Measurements from ENCODE around the gene FERMT1.

Gene FERMT1

DNA sequence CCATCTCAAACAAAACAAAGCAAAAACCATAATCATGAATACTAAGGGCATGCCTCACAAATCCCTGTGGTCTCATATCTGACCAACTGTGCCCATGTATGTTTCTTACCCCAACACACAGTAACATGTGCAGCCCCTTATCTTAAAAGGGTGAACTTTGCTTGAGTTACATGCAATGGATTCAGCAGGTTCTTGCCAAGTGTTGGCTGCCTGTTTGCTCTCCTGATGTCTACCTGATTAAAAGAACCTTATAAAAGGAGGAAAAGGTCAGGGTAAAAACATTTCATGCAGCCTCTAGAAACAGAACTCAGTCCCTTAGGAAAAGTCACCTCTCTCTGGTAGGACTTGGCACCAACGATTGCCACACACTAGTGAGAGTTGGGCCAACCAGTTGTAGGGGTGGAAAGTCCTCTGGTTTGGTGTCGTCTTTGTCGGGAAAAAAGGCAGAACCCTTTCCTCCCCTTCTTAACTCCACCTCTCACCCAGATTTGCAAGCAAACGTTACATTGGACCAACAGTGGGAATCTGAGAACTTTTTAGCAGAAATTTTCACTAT lies 55.0 kb downstream of the FERMT1 start:
- ATAC-seq = no peak
- TF ChIP-seq ZNF8 (CRISPR knock-in tag; IDR thresholded peaks at IDR 0.05) = no peak
- no peak for TF ChIP-seq POU6F1 (CRISPR knock-in tag; IDR thresholded peaks at IDR 0.05; ENCODE audit: borderline replicate concordance, low read depth)
- TF ChIP-seq, protein P1, sequence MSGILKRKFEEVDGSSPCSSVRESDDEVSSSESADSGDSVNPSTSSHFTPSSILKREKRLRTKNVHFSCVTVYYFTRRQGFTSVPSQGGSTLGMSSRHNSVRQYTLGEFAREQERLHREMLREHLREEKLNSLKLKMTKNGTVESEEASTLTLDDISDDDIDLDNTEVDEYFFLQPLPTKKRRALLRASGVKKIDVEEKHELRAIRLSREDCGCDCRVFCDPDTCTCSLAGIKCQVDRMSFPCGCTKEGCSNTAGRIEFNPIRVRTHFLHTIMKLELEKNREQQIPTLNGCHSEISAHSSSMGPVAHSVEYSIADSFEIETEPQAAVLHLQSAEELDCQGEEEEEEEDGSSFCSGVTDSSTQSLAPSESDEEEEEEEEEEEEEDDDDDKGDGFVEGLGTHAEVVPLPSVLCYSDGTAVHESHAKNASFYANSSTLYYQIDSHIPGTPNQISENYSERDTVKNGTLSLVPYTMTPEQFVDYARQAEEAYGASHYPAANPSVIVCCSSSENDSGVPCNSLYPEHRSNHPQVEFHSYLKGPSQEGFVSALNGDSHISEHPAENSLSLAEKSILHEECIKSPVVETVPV (CRISPR knock-in tag; IDR thresholded peaks at IDR 0.05) = no peak
- no peak for TF ChIP-seq GLIS3 (CRISPR knock-in tag; IDR thresholded peaks at IDR 0.05)
- no peak for TF ChIP-seq TCF4 (CRISPR knock-in tag; IDR thresholded peaks at IDR 0.05; ENCODE audit: borderline replicate concordance)
- no peak for TF ChIP-seq TOX (CRISPR knock-in tag; IDR thresholded peaks at IDR 0.05; ENCODE audit: borderline replicate concordance)
- TF ChIP-seq ZFP30 (CRISPR knock-in tag; IDR thresholded peaks at IDR 0.05) = no peak
- no peak for TF ChIP-seq ISL1 (CRISPR knock-in tag; IDR thresholded peaks at IDR 0.05)
- no peak for TF ChIP-seq PPARA (CRISPR knock-in tag; IDR thresholded peaks at IDR 0.05; ENCODE audit: borderline replicate concordance)
- no peak for TF ChIP-seq ZNF70 (CRISPR knock-in tag; IDR thresholded peaks at IDR 0.05)
- no peak for TF ChIP-seq ZC3H10 (CRISPR knock-in tag; IDR thresholded peaks at IDR 0.05)
- no peak for TF ChIP-seq RARB (CRISPR knock-in tag; IDR thresholded peaks at IDR 0.05)
- TF ChIP-seq ARNTL (CRISPR knock-in tag; IDR thresholded peaks at IDR 0.05; ENCODE audit: borderline replicate concordance, low read depth) = no peak

DNA sequence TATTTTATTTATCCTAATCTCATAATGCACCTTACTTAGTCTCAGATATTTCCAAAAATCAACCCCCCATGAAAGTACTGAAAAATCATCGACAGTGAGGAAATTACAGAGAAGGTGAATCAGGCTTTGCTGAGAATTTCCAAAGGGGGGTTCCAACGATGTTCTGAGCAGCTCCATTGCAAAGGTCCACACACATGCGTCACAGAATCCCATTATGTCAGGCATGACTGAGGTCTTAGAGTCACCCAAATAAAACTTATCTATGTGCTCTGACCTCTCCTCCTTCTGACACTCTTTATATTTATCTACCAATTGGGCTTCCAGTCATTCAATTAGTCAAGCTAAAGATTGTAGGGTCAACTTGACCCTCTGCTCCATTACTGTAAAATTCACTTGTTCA lies 56.2 kb downstream of the FERMT1 start:
- TF ChIP-seq ZNF8 (CRISPR knock-in tag; IDR thresholded peaks at IDR 0.05) (no peak), BACH2 (CRISPR knock-in tag; IDR thresholded peaks at IDR 0.05; ENCODE audit: borderline replicate concordance) (no peak), ZC3H10 (CRISPR knock-in tag; IDR thresholded peaks at IDR 0.05) (no peak), ZFP30 (CRISPR knock-in tag; IDR thresholded peaks at IDR 0.05) (no peak), OSR1 (CRISPR knock-in tag; IDR thresholded peaks at IDR 0.05) (no peak), ARNTL (CRISPR knock-in tag; IDR thresholded peaks at IDR 0.05; ENCODE audit: borderline replicate concordance, low read depth) (no peak), ZFP3 (CRISPR knock-in tag; IDR thresholded peaks at IDR 0.05) (no peak), PPARA (CRISPR knock-in tag; IDR thresholded peaks at IDR 0.05; ENCODE audit: borderline replicate concordance) (no peak), CSDC2 (CRISPR knock-in tag; IDR thresholded peaks at IDR 0.05) (no peak), TCF4 (CRISPR knock-in tag; IDR thresholded peaks at IDR 0.05; ENCODE audit: borderline replicate concordance) (no peak), SNAI2 (CRISPR knock-in tag; IDR thresholded peaks at IDR 0.05) (no peak), ZNF70 (CRISPR knock-in tag; IDR thresholded peaks at IDR 0.05) (no peak), ZNF565 (CRISPR knock-in tag; conservative IDR thresholded peaks at IDR 0.05; ENCODE audit: low read depth) (no peak), ISL1 (CRISPR knock-in tag; IDR thresholded peaks at IDR 0.05) (no peak), TOX (CRISPR knock-in tag; IDR thresholded peaks at IDR 0.05; ENCODE audit: borderline replicate concordance) (no peak), GLIS3 (CRISPR knock-in tag; IDR thresholded peaks at IDR 0.05) (no peak)
- TF ChIP-seq, protein P2, sequence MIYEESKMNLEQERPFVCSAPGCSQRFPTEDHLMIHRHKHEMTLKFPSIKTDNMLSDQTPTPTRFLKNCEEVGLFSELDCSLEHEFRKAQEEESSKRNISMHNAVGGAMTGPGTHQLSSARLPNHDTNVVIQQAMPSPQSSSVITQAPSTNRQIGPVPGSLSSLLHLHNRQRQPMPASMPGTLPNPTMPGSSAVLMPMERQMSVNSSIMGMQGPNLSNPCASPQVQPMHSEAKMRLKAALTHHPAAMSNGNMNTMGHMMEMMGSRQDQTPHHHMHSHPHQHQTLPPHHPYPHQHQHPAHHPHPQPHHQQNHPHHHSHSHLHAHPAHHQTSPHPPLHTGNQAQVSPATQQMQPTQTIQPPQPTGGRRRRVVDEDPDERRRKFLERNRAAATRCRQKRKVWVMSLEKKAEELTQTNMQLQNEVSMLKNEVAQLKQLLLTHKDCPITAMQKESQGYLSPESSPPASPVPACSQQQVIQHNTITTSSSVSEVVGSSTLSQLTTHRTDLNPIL (CRISPR knock-in tag; IDR thresholded peaks at IDR 0.05; ENCODE audit: low read depth) = no peak
- TF ChIP-seq, protein P3, sequence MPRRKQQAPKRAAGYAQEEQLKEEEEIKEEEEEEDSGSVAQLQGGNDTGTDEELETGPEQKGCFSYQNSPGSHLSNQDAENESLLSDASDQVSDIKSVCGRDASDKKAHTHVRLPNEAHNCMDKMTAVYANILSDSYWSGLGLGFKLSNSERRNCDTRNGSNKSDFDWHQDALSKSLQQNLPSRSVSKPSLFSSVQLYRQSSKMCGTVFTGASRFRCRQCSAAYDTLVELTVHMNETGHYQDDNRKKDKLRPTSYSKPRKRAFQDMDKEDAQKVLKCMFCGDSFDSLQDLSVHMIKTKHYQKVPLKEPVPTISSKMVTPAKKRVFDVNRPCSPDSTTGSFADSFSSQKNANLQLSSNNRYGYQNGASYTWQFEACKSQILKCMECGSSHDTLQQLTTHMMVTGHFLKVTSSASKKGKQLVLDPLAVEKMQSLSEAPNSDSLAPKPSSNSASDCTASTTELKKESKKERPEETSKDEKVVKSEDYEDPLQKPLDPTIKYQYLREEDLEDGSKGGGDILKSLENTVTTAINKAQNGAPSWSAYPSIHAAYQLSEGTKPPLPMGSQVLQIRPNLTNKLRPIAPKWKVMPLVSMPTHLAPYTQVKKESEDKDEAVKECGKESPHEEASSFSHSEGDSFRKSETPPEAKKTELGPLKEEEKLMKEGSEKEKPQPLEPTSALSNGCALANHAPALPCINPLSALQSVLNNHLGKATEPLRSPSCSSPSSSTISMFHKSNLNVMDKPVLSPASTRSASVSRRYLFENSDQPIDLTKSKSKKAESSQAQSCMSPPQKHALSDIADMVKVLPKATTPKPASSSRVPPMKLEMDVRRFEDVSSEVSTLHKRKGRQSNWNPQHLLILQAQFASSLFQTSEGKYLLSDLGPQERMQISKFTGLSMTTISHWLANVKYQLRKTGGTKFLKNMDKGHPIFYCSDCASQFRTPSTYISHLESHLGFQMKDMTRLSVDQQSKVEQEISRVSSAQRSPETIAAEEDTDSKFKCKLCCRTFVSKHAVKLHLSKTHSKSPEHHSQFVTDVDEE (CRISPR knock-in tag; IDR thresholded peaks at IDR 0.05) = no peak
- ATAC-seq = no peak

DNA sequence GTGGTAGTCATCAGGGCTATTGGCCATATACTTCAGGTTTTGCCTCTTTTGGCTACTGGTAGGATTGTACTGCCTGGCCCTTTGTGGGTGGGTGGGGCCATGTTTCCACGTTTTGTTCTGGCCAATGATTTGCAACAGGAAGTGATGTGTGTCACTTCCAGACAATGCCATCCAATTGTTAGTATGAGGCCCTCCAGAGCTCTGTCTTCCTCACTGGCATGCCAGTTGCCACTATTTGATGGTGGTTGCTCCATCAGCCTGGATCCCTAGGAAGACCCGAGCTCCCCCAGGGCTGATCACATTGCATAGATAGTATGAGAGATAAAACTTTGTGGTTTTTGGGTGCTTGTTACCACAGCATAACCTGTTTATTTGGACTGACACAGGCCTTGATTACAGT lies 61.3 kb downstream of the FERMT1 start:
- no peak for ATAC-seq
- TF ChIP-seq ZNF565 (CRISPR knock-in tag; conservative IDR thresholded peaks at IDR 0.05; ENCODE audit: low read depth) (no peak), ZNF8 (CRISPR knock-in tag; IDR thresholded peaks at IDR 0.05) (no peak), ZFP30 (CRISPR knock-in tag; IDR thresholded peaks at IDR 0.05) (no peak), PPARA (CRISPR knock-in tag; IDR thresholded peaks at IDR 0.05; ENCODE audit: borderline replicate concordance) (no peak), ARNTL (CRISPR knock-in tag; IDR thresholded peaks at IDR 0.05; ENCODE audit: borderline replicate concordance, low read depth) (no peak), ESRRG (CRISPR knock-in tag; IDR thresholded peaks at IDR 0.05) (no peak), SNAI2 (CRISPR knock-in tag; IDR thresholded peaks at IDR 0.05) (no peak), TCF4 (CRISPR knock-in tag; IDR thresholded peaks at IDR 0.05; ENCODE audit: borderline replicate concordance) (no peak), TOX (CRISPR knock-in tag; IDR thresholded peaks at IDR 0.05; ENCODE audit: borderline replicate concordance) (no peak), GLIS3 (CRISPR knock-in tag; IDR thresholded peaks at IDR 0.05) (no peak), ISL1 (CRISPR knock-in tag; IDR thresholded peaks at IDR 0.05) (no peak), OSR1 (CRISPR knock-in tag; IDR thresholded peaks at IDR 0.05) (no peak)
- TF ChIP-seq, protein P2 (CRISPR knock-in tag; IDR thresholded peaks at IDR 0.05; ENCODE audit: low read depth) = no peak
- TF ChIP-seq, protein P1 (CRISPR knock-in tag; IDR thresholded peaks at IDR 0.05) = no peak
- TF ChIP-seq, protein P4, sequence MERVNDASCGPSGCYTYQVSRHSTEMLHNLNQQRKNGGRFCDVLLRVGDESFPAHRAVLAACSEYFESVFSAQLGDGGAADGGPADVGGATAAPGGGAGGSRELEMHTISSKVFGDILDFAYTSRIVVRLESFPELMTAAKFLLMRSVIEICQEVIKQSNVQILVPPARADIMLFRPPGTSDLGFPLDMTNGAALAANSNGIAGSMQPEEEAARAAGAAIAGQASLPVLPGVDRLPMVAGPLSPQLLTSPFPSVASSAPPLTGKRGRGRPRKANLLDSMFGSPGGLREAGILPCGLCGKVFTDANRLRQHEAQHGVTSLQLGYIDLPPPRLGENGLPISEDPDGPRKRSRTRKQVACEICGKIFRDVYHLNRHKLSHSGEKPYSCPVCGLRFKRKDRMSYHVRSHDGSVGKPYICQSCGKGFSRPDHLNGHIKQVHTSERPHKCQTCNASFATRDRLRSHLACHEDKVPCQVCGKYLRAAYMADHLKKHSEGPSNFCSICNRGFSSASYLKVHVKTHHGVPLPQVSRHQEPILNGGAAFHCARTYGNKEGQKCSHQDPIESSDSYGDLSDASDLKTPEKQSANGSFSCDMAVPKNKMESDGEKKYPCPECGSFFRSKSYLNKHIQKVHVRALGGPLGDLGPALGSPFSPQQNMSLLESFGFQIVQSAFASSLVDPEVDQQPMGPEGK (CRISPR knock-in tag; IDR thresholded peaks at IDR 0.05; ENCODE audit: borderline replicate concordance) = no peak

Data from SK-N-SH treated with all-trans-retinoic acid at 6 μM for 48 hours (cell line).